Measurements from ENCODE around the gene TRAF2. TPM values are rescaled to one million over a fixed set of nuclear protein-coding genes. Genes with fewer than 3 reads are reported as not detected.

The TRAF2 gene
- total and polyA plus RNA-seq, 2 of the 4 experiments (the other 2 are of a cell fraction) = 6.6 to 12.0 TPM

DNA sequence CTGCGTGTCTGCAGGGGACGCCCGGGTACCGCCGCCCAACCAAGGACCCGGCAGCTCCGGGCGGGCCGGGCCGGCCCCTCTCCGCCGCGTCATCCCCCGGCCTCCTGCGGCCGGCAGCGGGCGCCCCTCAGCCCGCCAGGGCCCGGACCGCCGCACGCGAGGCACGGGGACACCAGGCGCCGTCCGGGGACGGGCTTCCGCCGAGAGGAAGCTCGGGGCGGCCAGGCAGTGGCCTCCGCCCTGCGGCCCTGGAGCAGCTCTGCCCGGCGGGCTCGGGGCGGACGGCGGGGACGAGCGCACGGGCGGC lies 57.8 kb downstream of the TRAF2 start (continued):
- TF ChIP-seq, protein P1, sequence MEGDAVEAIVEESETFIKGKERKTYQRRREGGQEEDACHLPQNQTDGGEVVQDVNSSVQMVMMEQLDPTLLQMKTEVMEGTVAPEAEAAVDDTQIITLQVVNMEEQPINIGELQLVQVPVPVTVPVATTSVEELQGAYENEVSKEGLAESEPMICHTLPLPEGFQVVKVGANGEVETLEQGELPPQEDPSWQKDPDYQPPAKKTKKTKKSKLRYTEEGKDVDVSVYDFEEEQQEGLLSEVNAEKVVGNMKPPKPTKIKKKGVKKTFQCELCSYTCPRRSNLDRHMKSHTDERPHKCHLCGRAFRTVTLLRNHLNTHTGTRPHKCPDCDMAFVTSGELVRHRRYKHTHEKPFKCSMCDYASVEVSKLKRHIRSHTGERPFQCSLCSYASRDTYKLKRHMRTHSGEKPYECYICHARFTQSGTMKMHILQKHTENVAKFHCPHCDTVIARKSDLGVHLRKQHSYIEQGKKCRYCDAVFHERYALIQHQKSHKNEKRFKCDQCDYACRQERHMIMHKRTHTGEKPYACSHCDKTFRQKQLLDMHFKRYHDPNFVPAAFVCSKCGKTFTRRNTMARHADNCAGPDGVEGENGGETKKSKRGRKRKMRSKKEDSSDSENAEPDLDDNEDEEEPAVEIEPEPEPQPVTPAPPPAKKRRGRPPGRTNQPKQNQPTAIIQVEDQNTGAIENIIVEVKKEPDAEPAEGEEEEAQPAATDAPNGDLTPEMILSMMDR (conservative IDR thresholded peaks at IDR 0.05; ENCODE audit: low read depth, low read length) = peak; percentile 39
- TF ChIP-seq NFE2L2 (IDR thresholded peaks at IDR 0.05; ENCODE audit: low read depth, low read length) (no peak), BHLHE40 (IDR thresholded peaks at IDR 0.05; ENCODE audit: low read depth, low read length) (peak; percentile 32; the same call in 1 of the 2 replicates)
- TF ChIP-seq, protein P2, sequence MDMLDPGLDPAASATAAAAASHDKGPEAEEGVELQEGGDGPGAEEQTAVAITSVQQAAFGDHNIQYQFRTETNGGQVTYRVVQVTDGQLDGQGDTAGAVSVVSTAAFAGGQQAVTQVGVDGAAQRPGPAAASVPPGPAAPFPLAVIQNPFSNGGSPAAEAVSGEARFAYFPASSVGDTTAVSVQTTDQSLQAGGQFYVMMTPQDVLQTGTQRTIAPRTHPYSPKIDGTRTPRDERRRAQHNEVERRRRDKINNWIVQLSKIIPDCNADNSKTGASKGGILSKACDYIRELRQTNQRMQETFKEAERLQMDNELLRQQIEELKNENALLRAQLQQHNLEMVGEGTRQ (IDR thresholded peaks at IDR 0.05; ENCODE audit: low read depth, low read length) = no peak
